Measurements from ENCODE around the gene ICAM5.

- TF ChIP-seq CTCF (IDR thresholded peaks at IDR 0.05): peak in 3 of 5 experiments; percentile 4 to 29 (median 17)
- peak; percentile 69 to 92 (median 89) for TF ChIP-seq POLR2AphosphoS5 (IDR thresholded peaks at IDR 0.05)
- TF ChIP-seq POLR2A (IDR thresholded peaks at IDR 0.05): peak; percentile 84
- TF ChIP-seq EP300 (IDR thresholded peaks at IDR 0.05; ENCODE audit: low read depth): no peak
Observed at GRCh38 chr19:10334588-10335351, 45.0 kb downstream of the ICAM5 start.
